Keratinocyte (primary cell): ENCODE measurements around the gene GRAMD2A.

Source experiments
- CTCF ChIP-seq, 3 experiments: IDR thresholded peaks in 1 of 3; conservative IDR thresholded peaks in 1 of 3; optimal IDR thresholded peaks in 1 of 3; 2 replicates in 2 of 3; 3 replicates in 1 of 3; pipeline versions ENCODE3 to v1.5.1; 2011; ENCODE audit warnings: low read length in 3 of 3, mild to moderate bottlenecking in 3 of 3, moderate library complexity in 2 of 3, control low read depth in 1 of 3, inconsistent platforms in 1 of 3; ENCODE audit not compliant: insufficient read depth in 2 of 3; ENCODE audit errors: extremely low read depth in 1 of 3
- EZH2 ChIP-seq: IDR thresholded peaks from one replicate; pipeline ENCODE4 v1.6.1; 2012; ENCODE audit warnings: inconsistent platforms, mild to moderate bottlenecking, low read length, moderate library complexity

- TF ChIP-seq CTCF (optimal IDR thresholded peaks at IDR 0.05 in 1 of 3, IDR thresholded peaks at IDR 0.05 in 1 of 3, conservative IDR thresholded peaks at IDR 0.05 in 1 of 3; ENCODE audit: extremely low read depth in 1 of 3, insufficient read depth in 2 of 3, low read length in 3 of 3): peak; percentile 95 to 97 (median 97)
- no peak for TF ChIP-seq EZH2
Observed at GRCh38 chr15:72199721-72200212, 2.2 kb upstream of the GRAMD2A start.
